PFSK-1 (cell line): ENCODE data around the gene VPS35.

Source experiments
- FOXP2 ChIP-seq: optimal IDR thresholded peaks from 2 replicates; pipeline ENCODE3; 2011; ENCODE audit warnings: borderline replicate concordance, control low read depth, inconsistent platforms; ENCODE audit not compliant: insufficient read depth; ENCODE audit errors: extremely low read length, extremely low read depth
- POLR2AphosphoS5 ChIP-seq: IDR thresholded peaks from 2 replicates; pipeline ENCODE4 v1.6.1; 2012; ENCODE audit warnings: low read depth, mild to moderate bottlenecking, control low read depth, low read length, moderate library complexity
- SIN3A ChIP-seq: IDR thresholded peaks from 2 replicates; pipeline ENCODE4 v1.6.1; 2012; ENCODE audit warnings: mild to moderate bottlenecking, low read length, moderate library complexity, borderline replicate concordance; ENCODE audit not compliant: insufficient read depth
- TAF1 ChIP-seq: IDR thresholded peaks from 2 replicates; pipeline ENCODE4 v1.6.1; 2012; ENCODE audit warnings: low read length, control low read depth, borderline replicate concordance; ENCODE audit not compliant: insufficient read depth
- TF ChIP-seq, protein P1 (sequence below), 2 experiments: IDR thresholded peaks; 2 replicates each; pipeline versions ENCODE4 v1.6.1 to v1.8.0; 2011 to 2012; ENCODE audit warnings: low read depth in 2 of 2, low read length in 2 of 2, control low read depth in 1 of 2, inconsistent platforms in 1 of 2, mild to moderate bottlenecking in 1 of 2, moderate library complexity in 1 of 2; ENCODE audit not compliant: insufficient read depth in 1 of 2

The VPS35 gene

DNA sequence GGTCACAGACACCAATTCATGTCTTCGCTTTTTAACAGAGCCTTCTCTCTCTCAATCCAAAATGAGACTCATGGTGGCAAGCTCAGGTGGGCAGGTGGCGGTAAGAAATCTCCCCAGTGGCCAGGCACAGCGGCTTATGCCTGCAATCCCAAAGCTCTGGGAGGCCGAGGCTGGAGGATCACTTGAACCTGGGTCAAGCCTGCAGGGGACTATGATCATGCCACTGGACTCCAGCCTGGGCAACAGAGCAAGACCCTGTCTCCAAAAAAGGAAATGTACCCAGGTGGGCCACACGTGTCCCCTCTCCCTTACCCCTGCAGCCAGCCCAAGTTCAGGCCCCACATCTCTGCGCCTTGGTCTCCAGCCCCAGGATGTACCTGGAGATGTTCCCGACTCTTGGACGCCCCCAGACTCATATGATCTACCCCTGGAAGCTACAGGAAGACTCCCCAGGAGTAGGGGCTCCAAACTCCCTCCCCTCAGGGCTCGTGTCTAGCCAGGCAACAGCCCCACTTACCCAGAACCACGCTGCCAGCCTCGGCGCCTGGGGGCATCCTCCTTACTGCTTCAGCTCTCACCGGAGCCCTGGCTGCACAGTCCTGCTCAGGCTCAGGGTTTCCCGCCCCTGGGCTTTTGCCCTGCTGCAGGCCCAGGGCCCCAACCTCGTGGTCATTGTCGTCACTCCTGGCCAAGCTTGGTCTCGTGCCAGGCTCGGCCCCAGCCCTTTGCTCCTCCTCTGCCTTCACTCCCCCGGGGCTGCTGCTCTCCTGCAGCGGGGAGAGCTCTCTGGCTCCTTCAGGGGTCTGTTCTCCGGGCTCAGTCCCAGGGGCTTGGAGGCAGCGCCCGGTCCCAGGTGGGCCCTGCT lies 42.9 kb upstream of the VPS35 start:
- TF ChIP-seq SIN3A (no peak), TAF1 (no peak), POLR2AphosphoS5 (no peak), FOXP2 (no peak)
- TF ChIP-seq, protein P1, sequence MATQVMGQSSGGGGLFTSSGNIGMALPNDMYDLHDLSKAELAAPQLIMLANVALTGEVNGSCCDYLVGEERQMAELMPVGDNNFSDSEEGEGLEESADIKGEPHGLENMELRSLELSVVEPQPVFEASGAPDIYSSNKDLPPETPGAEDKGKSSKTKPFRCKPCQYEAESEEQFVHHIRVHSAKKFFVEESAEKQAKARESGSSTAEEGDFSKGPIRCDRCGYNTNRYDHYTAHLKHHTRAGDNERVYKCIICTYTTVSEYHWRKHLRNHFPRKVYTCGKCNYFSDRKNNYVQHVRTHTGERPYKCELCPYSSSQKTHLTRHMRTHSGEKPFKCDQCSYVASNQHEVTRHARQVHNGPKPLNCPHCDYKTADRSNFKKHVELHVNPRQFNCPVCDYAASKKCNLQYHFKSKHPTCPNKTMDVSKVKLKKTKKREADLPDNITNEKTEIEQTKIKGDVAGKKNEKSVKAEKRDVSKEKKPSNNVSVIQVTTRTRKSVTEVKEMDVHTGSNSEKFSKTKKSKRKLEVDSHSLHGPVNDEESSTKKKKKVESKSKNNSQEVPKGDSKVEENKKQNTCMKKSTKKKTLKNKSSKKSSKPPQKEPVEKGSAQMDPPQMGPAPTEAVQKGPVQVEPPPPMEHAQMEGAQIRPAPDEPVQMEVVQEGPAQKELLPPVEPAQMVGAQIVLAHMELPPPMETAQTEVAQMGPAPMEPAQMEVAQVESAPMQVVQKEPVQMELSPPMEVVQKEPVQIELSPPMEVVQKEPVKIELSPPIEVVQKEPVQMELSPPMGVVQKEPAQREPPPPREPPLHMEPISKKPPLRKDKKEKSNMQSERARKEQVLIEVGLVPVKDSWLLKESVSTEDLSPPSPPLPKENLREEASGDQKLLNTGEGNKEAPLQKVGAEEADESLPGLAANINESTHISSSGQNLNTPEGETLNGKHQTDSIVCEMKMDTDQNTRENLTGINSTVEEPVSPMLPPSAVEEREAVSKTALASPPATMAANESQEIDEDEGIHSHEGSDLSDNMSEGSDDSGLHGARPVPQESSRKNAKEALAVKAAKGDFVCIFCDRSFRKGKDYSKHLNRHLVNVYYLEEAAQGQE (IDR thresholded peaks at IDR 0.05; ENCODE audit: insufficient read depth in 1 of 2, low read depth in 2 of 2, low read length in 2 of 2), result no peak

DNA sequence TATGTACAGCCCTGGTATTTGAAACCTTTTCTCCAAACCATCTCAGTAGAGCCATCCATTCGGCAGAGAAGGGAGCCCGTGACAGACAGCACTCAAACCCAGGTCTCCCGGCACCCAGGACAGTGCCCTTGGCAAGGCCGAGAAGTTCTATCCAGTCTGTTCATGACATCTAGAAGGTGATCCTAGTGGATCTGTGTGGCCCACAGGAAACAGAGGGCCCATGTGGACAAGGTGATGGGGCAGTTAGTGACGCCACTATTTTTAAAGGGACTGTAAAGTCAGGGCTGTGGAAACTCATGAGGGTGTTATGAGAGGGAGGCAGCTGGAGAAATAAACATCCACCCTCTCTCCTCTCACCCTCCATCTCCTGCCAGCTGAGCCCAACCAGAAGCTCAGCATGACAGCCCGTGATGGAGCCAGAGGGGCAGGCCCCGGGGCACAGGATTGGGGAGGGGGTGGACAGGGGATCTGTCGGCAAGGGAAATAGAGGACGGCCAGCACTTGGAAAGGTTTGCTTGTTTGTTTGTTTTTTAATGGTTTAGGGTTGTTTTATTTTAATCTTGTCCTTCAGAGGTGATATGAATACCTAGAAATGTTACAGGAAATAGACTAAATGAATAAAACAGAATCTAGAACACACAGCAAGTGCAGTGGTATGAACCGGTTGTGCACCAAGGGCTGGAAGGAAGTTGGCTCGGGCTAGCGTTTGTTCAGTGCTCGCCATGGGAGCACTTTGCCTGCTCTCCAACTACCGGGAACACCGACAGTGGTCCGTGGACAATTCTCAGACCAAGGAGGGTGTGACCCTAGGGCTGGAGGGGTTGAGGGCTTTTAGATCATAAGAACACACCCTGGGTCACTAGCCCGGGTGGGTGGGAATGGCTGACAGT lies 42.1 kb upstream of the VPS35 start:
- TF ChIP-seq, protein P1 (IDR thresholded peaks at IDR 0.05; ENCODE audit: insufficient read depth in 1 of 2, low read depth in 2 of 2, low read length in 2 of 2), result no peak
- TF ChIP-seq TAF1 (no peak), SIN3A (no peak), FOXP2 (no peak), POLR2AphosphoS5 (no peak)

DNA sequence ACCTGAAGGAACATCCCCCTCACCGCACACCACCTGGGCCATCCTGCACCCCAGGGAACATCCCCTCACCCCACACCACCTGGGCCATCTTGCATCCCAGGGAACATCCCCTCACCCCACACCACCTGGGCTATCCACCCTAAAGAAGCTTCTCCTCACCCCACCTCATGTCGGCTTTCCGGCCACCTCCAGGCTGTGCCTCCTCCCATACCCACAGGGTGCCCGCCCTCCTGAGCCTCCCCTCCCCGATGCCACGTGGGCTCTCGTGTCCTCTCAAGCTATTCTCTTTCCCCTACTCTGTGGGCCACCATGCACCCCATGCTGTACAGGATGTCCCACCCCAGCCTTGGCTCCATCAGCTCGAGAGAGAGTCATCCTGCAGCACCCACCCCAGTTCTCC lies 41.1 kb upstream of the VPS35 start:
- TF ChIP-seq POLR2AphosphoS5 (no peak), SIN3A (no peak), FOXP2 (no peak)
- TF ChIP-seq, protein P1 (IDR thresholded peaks at IDR 0.05; ENCODE audit: insufficient read depth in 1 of 2, low read depth in 2 of 2, low read length in 2 of 2), result no peak

DNA sequence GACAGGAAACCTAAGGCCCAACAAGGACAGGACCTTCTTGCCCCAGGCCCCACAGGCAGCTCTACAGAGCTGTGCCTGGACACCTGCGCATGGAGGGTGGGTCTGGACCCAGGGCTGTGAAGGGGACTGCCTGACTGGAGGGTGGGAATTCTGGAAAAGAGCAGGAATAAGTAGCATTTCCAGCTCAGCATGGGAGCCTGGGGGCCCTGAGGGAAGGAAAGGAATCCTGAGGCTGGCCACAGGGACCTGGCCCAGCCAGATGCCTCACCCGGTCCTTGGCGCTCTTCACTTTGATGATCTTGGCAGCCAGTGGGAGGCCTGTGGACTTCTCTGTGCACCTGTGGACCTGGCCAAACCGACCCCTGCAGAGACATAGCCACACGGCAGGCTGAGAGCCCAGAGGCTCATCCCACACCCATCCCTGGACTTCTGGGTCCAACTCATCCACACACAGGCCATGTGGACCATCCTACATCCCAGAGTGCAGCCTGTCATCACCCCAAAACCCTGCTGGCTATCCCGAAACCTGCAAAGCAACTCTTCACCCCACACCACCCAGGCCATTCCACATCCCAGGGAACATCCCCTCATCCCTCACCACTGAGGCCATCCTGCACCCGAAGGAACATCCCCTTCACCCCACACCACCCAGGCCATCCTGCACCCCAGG lies 40.5 kb upstream of the VPS35 start:
- no peak for TF ChIP-seq POLR2AphosphoS5
- no peak for TF ChIP-seq TAF1
- TF ChIP-seq, protein P1 (IDR thresholded peaks at IDR 0.05; ENCODE audit: insufficient read depth in 1 of 2, low read depth in 2 of 2, low read length in 2 of 2), result no peak
- TF ChIP-seq SIN3A, result no peak
- TF ChIP-seq FOXP2, result no peak
